ENCODE results near the gene EXD3.

EXD3 gene

DNA sequence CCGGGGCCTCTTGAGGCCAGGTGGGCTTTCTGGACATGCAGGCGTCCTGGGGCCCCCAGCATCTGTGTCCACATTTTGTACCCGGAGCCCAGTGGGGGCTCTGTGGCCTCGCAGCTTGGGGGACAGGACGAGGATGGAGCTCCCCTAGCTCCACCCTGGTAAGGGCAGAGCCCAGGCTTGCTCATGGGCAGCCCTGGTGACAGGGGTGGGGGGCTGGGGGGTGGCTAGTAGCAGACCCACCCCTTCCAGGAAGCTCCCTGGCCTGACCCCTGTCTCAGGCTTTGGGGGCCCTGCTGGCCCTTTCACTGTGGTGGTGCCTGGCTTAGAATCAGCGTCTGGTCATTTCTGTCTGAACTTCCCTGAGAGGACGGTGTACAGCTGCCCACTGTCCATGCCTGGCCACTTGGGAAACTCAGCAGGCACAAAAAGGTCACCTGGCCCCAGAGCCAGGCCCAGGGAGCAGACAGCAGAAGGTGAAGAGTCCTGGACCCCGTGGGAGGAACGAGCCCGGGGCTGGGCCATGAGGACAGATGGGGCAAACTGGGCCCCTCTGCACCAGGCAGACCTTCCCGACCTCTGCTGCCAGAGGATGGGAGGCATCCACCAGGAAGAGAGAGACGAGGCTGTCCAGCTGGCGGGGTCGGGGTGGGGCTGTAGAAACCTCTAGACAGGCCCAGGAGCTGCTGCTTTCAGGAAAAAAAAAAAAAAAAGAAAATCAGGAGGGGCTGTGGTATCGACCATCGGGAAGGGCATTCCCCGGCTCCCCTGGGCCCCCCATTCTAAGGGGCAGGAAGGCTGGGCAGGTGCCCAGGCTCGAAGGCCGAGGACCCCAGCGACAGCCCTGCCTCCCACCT, 52.8 kb downstream of the EXD3 start:
- TF ChIP-seq CTCF (IDR thresholded peaks at IDR 0.05; ENCODE audit: borderline replicate concordance, control extremely low read depth, extremely low read depth, insufficient read depth, missing control alignments): no peak
- DNase-seq (ENCODE audit: low spot score): no peak
- in situ Hi-C loops (cut with MboI; ENCODE audit: low sequenced_read_pairs, unreplicated experiment): no loop called here

DNA sequence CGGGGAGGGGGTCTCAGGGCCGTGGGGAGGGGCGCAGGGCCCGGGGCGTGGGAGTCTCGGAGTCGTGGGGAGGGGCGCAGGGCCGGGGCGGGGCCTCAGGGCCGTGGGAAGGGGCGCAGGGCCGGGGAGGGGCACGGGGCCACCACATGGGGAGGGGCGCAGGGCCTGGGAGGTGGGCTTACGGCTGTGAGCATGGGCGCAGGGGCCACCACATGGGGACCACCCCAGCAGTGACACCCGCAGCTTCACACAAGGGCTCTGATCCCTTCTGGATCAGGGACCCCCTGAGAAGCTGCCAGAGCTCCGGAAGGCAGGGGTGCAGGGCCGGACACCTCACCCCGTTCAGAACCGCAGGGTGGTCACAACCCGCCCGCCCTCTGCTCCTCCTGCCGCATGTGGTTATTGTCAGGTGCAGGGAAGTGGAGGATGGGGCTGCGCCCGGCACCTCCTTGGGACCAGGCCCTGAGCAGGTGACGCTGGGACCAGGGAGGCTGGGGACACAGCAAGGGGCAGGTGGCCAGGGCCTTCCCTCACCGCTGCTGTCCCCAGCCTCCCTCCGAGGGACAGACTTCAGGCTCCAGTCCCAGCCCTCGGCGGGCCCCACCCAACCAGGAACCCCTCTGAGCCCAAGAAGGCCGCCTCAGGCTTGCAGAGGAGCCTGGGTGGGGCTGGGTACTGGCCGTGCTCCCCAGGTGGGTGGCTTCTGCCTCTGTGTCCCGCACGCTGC, 53.7 kb downstream of the EXD3 start:
- in situ Hi-C loops (cut with MboI; ENCODE audit: low sequenced_read_pairs, unreplicated experiment): no loop called here
- no peak for TF ChIP-seq CTCF (IDR thresholded peaks at IDR 0.05; ENCODE audit: borderline replicate concordance, control extremely low read depth, extremely low read depth, insufficient read depth, missing control alignments)
- DNase-seq (ENCODE audit: low spot score): no peak

DNA sequence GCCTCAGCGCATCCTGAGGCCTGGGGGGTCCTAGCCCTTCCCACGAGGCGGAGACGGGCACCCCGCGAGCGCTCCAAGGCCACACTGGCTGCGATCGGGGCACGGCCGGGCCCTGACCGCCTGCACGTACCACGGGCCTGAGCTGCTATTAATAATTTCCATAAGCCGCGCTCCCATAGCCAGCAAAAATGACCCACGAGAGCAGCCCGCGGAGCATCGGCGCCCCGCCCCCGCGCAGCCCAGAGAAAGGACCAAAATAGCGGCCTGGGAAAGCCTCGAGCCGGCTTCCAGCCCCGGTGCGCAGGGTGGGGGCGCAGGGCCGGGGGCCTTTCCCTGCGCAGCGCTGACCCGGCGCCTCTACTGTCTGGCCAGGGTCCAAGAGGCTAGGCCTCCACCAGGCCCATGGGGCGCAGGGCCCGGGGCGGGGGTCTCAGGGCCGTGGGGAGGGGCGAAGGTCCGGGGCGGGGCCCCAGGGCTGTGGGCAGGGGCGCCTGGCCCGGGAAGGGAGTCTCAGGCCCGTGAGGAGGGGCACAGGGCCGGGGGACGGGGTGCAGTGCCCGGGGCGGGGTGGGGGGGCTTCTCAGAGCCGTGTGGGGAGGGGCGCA, 54.4 kb downstream of the EXD3 start:
- TF ChIP-seq CTCF (IDR thresholded peaks at IDR 0.05; ENCODE audit: borderline replicate concordance, control extremely low read depth, extremely low read depth, insufficient read depth, missing control alignments): no peak
- in situ Hi-C loops (cut with MboI; ENCODE audit: low sequenced_read_pairs, unreplicated experiment): no loop called here
- no peak for DNase-seq (ENCODE audit: low spot score)

- in situ Hi-C loops (cut with MboI; ENCODE audit: low sequenced_read_pairs, unreplicated experiment): no loop called here
- no peak for DNase-seq (ENCODE audit: low spot score)
- TF ChIP-seq CTCF (IDR thresholded peaks at IDR 0.05; ENCODE audit: borderline replicate concordance, control extremely low read depth, extremely low read depth, insufficient read depth, missing control alignments): no peak
Measured at GRCh38 chr9:137367506-137368430, 55.2 kb downstream of the EXD3 start.

DNA sequence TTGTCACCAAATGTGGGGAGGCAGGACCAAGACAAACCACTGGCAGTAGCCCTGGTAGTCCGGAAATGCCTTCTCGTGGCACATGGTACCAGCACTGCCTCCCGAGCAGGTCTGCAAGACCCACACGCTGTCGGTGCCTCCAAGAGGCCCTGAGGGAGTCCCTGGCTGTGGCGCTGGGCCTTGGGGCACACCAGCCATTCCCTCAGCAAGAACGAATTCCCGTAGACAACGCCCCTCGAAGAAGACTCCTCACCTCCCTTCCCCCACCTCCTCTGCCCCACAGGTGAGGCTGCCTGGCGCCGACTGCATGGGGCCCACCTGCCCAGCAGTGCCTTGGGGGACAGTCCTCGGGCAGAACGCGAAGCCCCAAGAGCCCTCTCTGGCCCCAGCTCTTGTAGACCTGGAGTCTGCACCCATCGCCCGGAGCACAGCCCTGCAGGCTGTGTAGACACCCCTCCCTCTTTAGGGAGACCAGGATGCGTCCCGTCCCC, 56.0 kb downstream of the EXD3 start:
- in situ Hi-C loops (cut with MboI; ENCODE audit: low sequenced_read_pairs, unreplicated experiment): no loop called here
- no peak for DNase-seq (ENCODE audit: low spot score)
- no peak for TF ChIP-seq CTCF (IDR thresholded peaks at IDR 0.05; ENCODE audit: borderline replicate concordance, control extremely low read depth, extremely low read depth, insufficient read depth, missing control alignments)

DNA sequence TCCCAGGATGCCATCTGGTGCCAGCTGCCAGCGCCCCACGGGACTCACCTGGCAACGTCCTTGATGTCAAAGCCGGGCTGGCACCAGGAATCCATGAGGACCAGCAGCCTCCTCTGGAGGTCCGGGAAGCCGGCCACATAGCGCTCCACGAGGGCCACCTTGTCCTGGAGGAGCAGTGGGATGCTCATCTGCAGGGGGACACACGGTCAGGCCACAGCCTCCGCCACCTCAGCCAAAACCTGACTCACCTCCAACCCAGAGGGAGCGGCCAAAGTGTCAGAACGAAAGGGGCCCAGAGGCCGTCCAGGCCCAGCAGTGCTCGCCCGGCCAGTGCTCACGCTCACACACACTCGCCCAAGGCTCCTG, 56.5 kb downstream of the EXD3 start:
- TF ChIP-seq CTCF (IDR thresholded peaks at IDR 0.05; ENCODE audit: borderline replicate concordance, control extremely low read depth, extremely low read depth, insufficient read depth, missing control alignments): no peak
- in situ Hi-C loops (cut with MboI; ENCODE audit: low sequenced_read_pairs, unreplicated experiment): no loop called here
- DNase-seq (ENCODE audit: low spot score): no peak
